HG02973 (cell line): ENCODE data around the gene GJB2.

ENCODE experiments used
- ATAC-seq: cut with Tn5 transposase; IDR thresholded peaks from one replicate; pipeline ENCODE4 v1.9.1; 2021; ENCODE audit warnings: moderate library complexity; ENCODE audit not compliant: unreplicated experiment

Gene GJB2

DNA sequence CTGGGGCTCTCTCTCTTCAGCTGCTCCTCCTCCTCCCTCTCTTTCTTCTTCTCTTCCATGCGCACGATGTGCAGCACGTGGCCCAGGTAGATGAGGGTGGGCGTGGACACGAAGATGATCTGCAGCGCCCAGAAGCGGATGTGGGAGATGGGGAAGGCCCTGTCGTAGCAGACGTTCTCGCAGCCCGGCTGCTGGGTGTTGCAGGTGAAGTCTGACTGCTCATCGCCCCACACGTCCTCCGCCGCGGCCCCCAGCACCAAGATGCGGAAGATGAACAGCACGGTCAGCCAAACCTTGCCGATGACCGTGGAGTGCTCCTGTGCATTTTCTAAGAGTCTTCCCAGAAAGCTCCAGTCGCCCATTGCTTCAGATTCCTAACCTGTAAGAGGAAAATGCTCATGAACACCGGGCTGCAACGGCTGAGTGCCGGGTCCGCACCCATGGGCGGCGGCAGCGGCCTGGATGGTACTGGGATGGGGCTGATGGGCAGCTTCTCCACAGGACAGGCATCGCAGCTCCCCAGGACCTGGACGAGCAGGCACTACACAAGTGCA, 49.7 kb downstream of the GJB2 start:
- no peak for ATAC-seq

GRCh38 chr13:20142023-20142926, 50.5 kb downstream of the GJB2 start:
- no peak for ATAC-seq

- no peak for ATAC-seq
Observed at GRCh38 chr13:20141238-20142022, 51.3 kb downstream of the GJB2 start.

DNA sequence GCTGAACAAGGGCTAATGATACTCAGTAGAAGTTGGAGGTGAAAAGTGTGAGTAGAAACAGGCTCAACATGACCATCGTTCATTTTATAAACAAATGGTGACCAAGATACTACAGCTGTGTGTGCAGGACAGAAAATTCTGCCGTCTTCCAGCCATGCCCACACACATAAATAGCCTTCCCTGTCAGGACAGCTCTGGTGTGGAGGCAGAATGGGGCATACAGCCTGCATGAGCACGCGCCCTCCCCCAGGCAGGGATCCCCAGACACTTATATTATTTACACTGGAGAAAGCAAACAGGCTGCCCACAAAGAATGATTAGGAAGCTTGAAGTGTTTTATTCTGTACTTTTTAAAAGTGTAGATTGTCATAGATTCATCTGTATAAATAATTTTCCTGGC, 52.3 kb downstream of the GJB2 start:
- ATAC-seq, result no peak

GRCh38 chr13:20137875-20138274, 54.9 kb downstream of the GJB2 start:
- ATAC-seq, result no peak
